ENCODE data around the gene GRIK2. TPM values are rescaled to one million over a fixed set of nuclear protein-coding genes. Genes with fewer than 3 reads are reported as not detected.

GRIK2 gene
- total RNA-seq, 3 donors from 2014 or later: 1.1 to 3.7 TPM; not detected in 1

DNA sequence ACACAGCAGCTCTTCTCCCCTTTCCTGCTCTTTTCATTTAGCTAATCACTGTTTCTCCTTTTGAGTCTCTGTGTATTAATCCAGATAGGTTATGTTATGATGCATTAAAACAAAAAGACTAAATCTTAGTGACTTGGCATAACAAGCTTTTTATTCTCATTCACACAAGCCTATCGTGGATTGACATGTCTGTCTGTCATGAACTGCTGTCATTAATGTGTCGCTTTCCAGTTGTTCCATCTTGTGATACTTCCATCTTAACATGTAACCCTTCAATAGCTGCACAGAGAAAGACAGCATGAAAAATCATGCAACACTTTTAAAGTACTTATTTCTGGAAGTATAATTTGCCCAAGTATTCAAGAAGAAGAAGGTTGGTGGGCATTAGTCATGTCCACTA is 128.7 kb downstream of the GRIK2 start:
- no peak for DNase-seq (ENCODE audit: low spot score in 2 of 2)
- no peak for TF ChIP-seq POLR2AphosphoS5 (IDR thresholded peaks at IDR 0.05)
- TF ChIP-seq, protein P1, sequence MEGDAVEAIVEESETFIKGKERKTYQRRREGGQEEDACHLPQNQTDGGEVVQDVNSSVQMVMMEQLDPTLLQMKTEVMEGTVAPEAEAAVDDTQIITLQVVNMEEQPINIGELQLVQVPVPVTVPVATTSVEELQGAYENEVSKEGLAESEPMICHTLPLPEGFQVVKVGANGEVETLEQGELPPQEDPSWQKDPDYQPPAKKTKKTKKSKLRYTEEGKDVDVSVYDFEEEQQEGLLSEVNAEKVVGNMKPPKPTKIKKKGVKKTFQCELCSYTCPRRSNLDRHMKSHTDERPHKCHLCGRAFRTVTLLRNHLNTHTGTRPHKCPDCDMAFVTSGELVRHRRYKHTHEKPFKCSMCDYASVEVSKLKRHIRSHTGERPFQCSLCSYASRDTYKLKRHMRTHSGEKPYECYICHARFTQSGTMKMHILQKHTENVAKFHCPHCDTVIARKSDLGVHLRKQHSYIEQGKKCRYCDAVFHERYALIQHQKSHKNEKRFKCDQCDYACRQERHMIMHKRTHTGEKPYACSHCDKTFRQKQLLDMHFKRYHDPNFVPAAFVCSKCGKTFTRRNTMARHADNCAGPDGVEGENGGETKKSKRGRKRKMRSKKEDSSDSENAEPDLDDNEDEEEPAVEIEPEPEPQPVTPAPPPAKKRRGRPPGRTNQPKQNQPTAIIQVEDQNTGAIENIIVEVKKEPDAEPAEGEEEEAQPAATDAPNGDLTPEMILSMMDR (IDR thresholded peaks at IDR 0.05): no peak
- no peak for TF ChIP-seq POLR2A (IDR thresholded peaks at IDR 0.05)
- intact Hi-C loops (cut with DNase I; ENCODE audit: low total_unique reads): no loop called here
- no peaks in the 10 kb centered on the region for H3K4me1 ChIP-seq
- H3K27ac ChIP-seq: no peak overlapping the region
- no peak overlapping the region for H3K4me3 ChIP-seq
- H3K9me3 ChIP-seq: no peaks in the 10 kb centered on the region
- no peaks in the 10 kb centered on the region for H3K36me3 ChIP-seq
- no peaks in the 10 kb centered on the region for H3K27me3 ChIP-seq

DNA sequence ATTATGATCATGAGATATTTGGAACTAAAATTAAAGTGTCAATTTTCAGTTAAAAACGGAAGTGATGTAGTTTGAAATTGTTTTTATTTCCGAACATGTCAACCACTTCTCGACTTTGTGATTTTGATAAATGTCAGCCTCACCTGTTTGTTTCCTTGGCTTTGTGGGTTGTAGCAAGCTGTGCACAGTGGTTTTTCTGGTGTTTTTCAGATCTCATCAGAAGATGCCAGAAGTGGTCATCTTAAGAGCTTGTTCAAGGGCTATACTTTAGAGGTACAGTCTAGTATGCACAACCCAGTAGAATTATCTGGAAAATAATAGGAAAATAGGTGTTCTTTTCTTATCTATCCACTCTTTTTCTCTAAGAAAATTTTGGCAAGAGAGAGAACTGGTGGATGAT is 134.0 kb downstream of the GRIK2 start:
- intact Hi-C loops (cut with DNase I; ENCODE audit: low total_unique reads): no loop called here

DNA sequence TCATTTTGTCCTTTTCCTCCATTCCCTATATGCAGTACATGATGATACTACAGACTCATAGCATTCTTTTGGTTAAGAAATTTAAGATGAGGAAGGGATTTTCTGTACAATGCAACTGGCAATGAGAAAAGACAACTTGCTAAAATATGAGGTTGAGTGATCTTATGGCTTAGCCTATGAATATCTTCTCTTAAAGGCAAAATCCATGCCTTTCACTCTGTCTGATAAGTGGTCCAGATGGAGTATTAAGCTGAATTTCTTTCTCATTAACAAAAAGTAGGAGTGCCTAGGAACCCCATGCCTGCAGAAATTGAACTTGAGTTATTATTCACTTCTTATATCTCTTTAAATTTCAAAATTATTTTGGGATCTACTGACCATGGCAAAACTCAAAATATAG is 135.3 kb downstream of the GRIK2 start:
- intact Hi-C loops (cut with DNase I; ENCODE audit: low total_unique reads): no loop called here
- Histone ChIP-seq H3K4me3 (no peak overlapping the region), H3K27ac (no peak overlapping the region), H3K4me1 (no peaks in the 10 kb centered on the region), H3K27me3 (no peaks in the 10 kb centered on the region), H3K36me3 (no peaks in the 10 kb centered on the region), H3K9me3 (no peaks in the 10 kb centered on the region)
- no peak for DNase-seq (ENCODE audit: low spot score in 2 of 2)
- TF ChIP-seq POLR2AphosphoS5 (IDR thresholded peaks at IDR 0.05) (no peak), POLR2A (IDR thresholded peaks at IDR 0.05) (no peak)
- TF ChIP-seq, protein P1 (IDR thresholded peaks at IDR 0.05): no peak

More for the DNA sequence above, 134.0 kb downstream of the GRIK2 start:
- H3K4me3 ChIP-seq: no peak overlapping the region
- no peaks in the 10 kb centered on the region for H3K9me3 ChIP-seq
- no peak for DNase-seq (ENCODE audit: low spot score in 2 of 2)
- no peaks in the 10 kb centered on the region for H3K36me3 ChIP-seq
- no peaks in the 10 kb centered on the region for H3K4me1 ChIP-seq
- H3K27me3 ChIP-seq: no peaks in the 10 kb centered on the region
- TF ChIP-seq POLR2AphosphoS5 (IDR thresholded peaks at IDR 0.05): no peak
- no peak for TF ChIP-seq POLR2A (IDR thresholded peaks at IDR 0.05)
- TF ChIP-seq, protein P1 (IDR thresholded peaks at IDR 0.05): no peak
- no peak overlapping the region for H3K27ac ChIP-seq

DNA sequence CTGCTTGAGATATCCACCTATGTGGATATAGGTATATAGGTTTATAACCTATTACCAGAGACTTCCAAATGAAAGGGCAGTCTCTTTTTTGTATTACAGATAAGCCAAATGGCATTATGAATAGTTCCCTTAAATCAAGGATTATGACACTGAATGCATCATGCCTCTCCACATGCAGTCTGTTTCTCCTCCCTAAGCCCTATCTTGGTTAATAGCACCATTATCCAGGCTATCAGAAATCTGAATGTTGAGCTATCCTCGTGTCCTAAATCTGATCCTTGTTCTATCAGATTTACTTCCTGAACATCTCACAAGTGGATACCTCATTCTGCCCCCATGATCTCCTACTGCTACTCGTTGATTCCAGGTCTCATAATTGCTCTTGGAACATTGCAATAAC is 138.0 kb downstream of the GRIK2 start:
- no peak for TF ChIP-seq POLR2A (IDR thresholded peaks at IDR 0.05)
- no peak for TF ChIP-seq POLR2AphosphoS5 (IDR thresholded peaks at IDR 0.05)
- TF ChIP-seq, protein P1 (IDR thresholded peaks at IDR 0.05): no peak
- no peaks in the 10 kb centered on the region for H3K36me3 ChIP-seq
- no peaks in the 10 kb centered on the region for H3K27me3 ChIP-seq
- H3K27ac ChIP-seq: no peak overlapping the region
- H3K4me1 ChIP-seq: no peaks in the 10 kb centered on the region
- no peak for DNase-seq (ENCODE audit: low spot score in 2 of 2)
- intact Hi-C loops (cut with DNase I; ENCODE audit: low total_unique reads): loop anchor here (5.0 kb wide), 1 partner anchor 841 kb away; no protein-coding TSS in a partner anchor
- H3K9me3 ChIP-seq: no peaks in the 10 kb centered on the region
- no peak overlapping the region for H3K4me3 ChIP-seq

DNA sequence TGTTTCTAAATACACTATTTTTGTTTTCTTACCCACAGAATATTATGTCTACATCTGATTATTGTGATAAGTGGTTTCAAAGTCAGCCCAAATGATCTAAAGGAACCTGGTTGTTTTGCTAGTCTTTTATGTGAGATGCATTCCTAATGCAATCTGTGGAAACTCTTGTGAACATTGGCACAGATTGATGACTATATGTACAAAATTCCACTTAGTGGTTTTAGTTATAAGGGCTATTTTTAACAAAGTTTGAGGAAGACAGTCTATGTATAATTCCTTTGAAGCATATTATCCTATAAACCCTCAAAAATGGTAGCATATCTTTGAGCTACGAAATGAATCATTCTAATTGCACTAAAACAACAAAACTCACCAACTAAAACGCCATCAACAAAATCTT is 140.9 kb downstream of the GRIK2 start:
- Histone ChIP-seq H3K27me3 (no peaks in the 10 kb centered on the region), H3K36me3 (no peaks in the 10 kb centered on the region), H3K9me3 (no peaks in the 10 kb centered on the region), H3K27ac (no peak overlapping the region), H3K4me3 (no peak overlapping the region), H3K4me1 (no peaks in the 10 kb centered on the region)
- no peak for TF ChIP-seq POLR2A (IDR thresholded peaks at IDR 0.05)
- TF ChIP-seq POLR2AphosphoS5 (IDR thresholded peaks at IDR 0.05): no peak
- TF ChIP-seq, protein P1 (IDR thresholded peaks at IDR 0.05): no peak
- DNase-seq (ENCODE audit: low spot score in 2 of 2): no peak
- intact Hi-C loops (cut with DNase I; ENCODE audit: low total_unique reads): loop anchor here (5.0 kb wide), 1 partner anchor 838 kb away; no protein-coding TSS in a partner anchor
